MM.1S (cell line): ENCODE results near the gene POC1A.

Source experiments
- CTCF ChIP-seq: fragments of 300-600 bp; sonication (generic); IDR thresholded peaks from 2 replicates; pipeline ENCODE4 v1.5.1; 2016; ENCODE audit warnings: antibody characterized with exemption, low read length, mixed read lengths
- EZH2 ChIP-seq: fragments of 300-600 bp; sonication (generic); optimal IDR thresholded peaks from 2 replicates; pipeline ENCODE3; 2017; ENCODE audit warnings: low read depth, mild to moderate bottlenecking, antibody characterized with exemption, low read length, mixed read lengths
- EZH2phosphoT487 ChIP-seq: fragments of 300-600 bp; sonication (generic); IDR thresholded peaks from 2 replicates; pipeline ENCODE4 v1.6.1; 2018; ENCODE audit warnings: antibody characterized with exemption, low read length

GRCh38 chr3:52091586-52092270 lies 62.5 kb downstream of the POC1A start:
- TF ChIP-seq CTCF (no peak), EZH2 (no peak), EZH2phosphoT487 (no peak)
